ENCODE data around the gene TMED5. TPM values are rescaled to one million over a fixed set of nuclear protein-coding genes. Genes with fewer than 3 reads are reported as not detected.
A peak's percentile ranks its signal among the peaks of the same experiment; 100 is the strongest.

TMED5 gene
- total RNA-seq, 1 experiment from 2014 or later, result 59.2 TPM

GRCh38 chr1:93113127-93113526, 67.1 kb downstream of the TMED5 start:
- H3K27ac ChIP-seq (ENCODE audit: low read length), result no peak overlapping the region
- no peaks in the 10 kb centered on the region for H3K27me3 ChIP-seq (ENCODE audit: low read length)
- H3F3A ChIP-seq (ENCODE audit: low read length, unreplicated experiment), result peaks cover 7% of the 10 kb centered on the region
- intact Hi-C loops (cut with micrococcal nuclease), result no loop called here
- peaks cover 32% of the 10 kb centered on the region for H3K36me3 ChIP-seq (ENCODE audit: low read depth, low read length)
- peaks cover 31% of the 10 kb centered on the region for H3K4me1 ChIP-seq (ENCODE audit: insufficient read depth, low read length)
- no peak overlapping the region for H3K4me3 ChIP-seq (ENCODE audit: low read length)
- H3K9ac ChIP-seq (ENCODE audit: low read length), result no peak overlapping the region
- H4K20me1 ChIP-seq (ENCODE audit: low read length), result peaks cover 18% of the 10 kb centered on the region; the same call in 1 of the 2 replicates
- no peaks in the 10 kb centered on the region for H3K9me3 ChIP-seq (ENCODE audit: low read length)
- H2AFZ ChIP-seq (ENCODE audit: low read length), result no peak overlapping the region
- no peak for TF ChIP-seq CTCF (conservative IDR thresholded peaks at IDR 0.05; ENCODE audit: low read depth, low read length)
- no peak for TF ChIP-seq EZH2phosphoT487 (IDR thresholded peaks at IDR 0.05; ENCODE audit: borderline replicate concordance, low read length)
- TF ChIP-seq EZH2 (IDR thresholded peaks at IDR 0.05; ENCODE audit: low read length, unreplicated experiment), result no peak
- ChIA-PET POLR2A (ENCODE audit: unreplicated experiment) (no interaction called here), CTCF (no interaction called here)
- BruUV-seq (replicated peaks), result no TSS peak
- H3K79me2 ChIP-seq (ENCODE audit: low read length), result peaks cover 55% of the 10 kb centered on the region
- no peak for ATAC-seq
- DNase-seq, result no peak
- H3K9me2 ChIP-seq (replicated peaks; ENCODE audit: low read length), result no peaks in the 10 kb centered on the region
- H3K4me2 ChIP-seq (ENCODE audit: low read length), result no peak overlapping the region

- ChIA-PET CTCF (no interaction called here), POLR2A (ENCODE audit: unreplicated experiment) (no interaction called here)
- H3K27ac ChIP-seq (ENCODE audit: low read length), result no peak overlapping the region
- DNase-seq (peak; percentile 9), ATAC-seq (peak; percentile 28)
- peaks cover 7% of the 10 kb centered on the region for H3F3A ChIP-seq (ENCODE audit: low read length, unreplicated experiment)
- TF ChIP-seq EZH2phosphoT487 (IDR thresholded peaks at IDR 0.05; ENCODE audit: borderline replicate concordance, low read length) (no peak), CTCF (conservative IDR thresholded peaks at IDR 0.05; ENCODE audit: low read depth, low read length) (no peak), EZH2 (IDR thresholded peaks at IDR 0.05; ENCODE audit: low read length, unreplicated experiment) (no peak)
- no peaks in the 10 kb centered on the region for H3K9me3 ChIP-seq (ENCODE audit: low read length)
- H3K36me3 ChIP-seq (ENCODE audit: low read depth, low read length), result peaks cover 30% of the 10 kb centered on the region
- peaks cover 31% of the 10 kb centered on the region for H3K4me1 ChIP-seq (ENCODE audit: insufficient read depth, low read length)
- no peaks in the 10 kb centered on the region for H3K9me2 ChIP-seq (replicated peaks; ENCODE audit: low read length)
- H3K4me3 ChIP-seq (ENCODE audit: low read length), result no peak overlapping the region
- peaks cover 70% of the 10 kb centered on the region for H3K79me2 ChIP-seq (ENCODE audit: low read length)
- no peak overlapping the region for H3K4me2 ChIP-seq (ENCODE audit: low read length)
- BruUV-seq (replicated peaks), result no TSS peak
- no peak overlapping the region for H3K9ac ChIP-seq (ENCODE audit: low read length)
- H2AFZ ChIP-seq (ENCODE audit: low read length), result no peak overlapping the region
- intact Hi-C loops (cut with micrococcal nuclease), result no loop called here
- H4K20me1 ChIP-seq (ENCODE audit: low read length), result peaks cover 18% of the 10 kb centered on the region; the same call in 1 of the 2 replicates
- H3K27me3 ChIP-seq (ENCODE audit: low read length), result no peaks in the 10 kb centered on the region
Observed at GRCh38 chr1:93111561-93111960, 68.7 kb downstream of the TMED5 start.

DNA sequence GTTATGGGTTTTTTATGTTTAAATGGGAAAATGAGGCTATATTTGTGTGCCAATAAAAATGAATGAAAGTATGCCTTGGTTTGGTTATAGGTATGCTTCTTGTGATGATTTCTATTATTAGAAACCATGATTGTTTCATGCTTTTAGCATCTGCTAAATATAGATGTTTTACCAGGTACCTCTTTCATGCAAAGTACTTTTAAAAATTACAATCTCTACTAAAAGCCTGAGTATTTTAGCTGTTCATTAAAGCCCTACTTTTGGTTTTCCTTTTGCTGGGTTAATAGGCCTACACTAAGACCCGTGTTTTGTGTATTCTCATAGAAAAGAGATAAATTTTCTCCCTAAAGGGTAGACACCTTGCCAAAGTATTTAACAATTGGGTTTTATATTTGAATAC, 69.1 kb downstream of the TMED5 start:
- Histone ChIP-seq H3K36me3 (ENCODE audit: low read depth, low read length) (peaks cover 28% of the 10 kb centered on the region), H2AFZ (ENCODE audit: low read length) (no peak overlapping the region), H3K27me3 (ENCODE audit: low read length) (no peaks in the 10 kb centered on the region), H3K79me2 (ENCODE audit: low read length) (peaks cover 75% of the 10 kb centered on the region), H3K4me1 (ENCODE audit: insufficient read depth, low read length) (peaks cover 31% of the 10 kb centered on the region), H3K27ac (ENCODE audit: low read length) (no peak overlapping the region), H3K9ac (ENCODE audit: low read length) (no peak overlapping the region), H3K4me2 (ENCODE audit: low read length) (no peak overlapping the region), H3K9me2 (replicated peaks; ENCODE audit: low read length) (no peaks in the 10 kb centered on the region), H3F3A (ENCODE audit: low read length, unreplicated experiment) (peaks cover 7% of the 10 kb centered on the region), H3K9me3 (ENCODE audit: low read length) (no peaks in the 10 kb centered on the region), H4K20me1 (ENCODE audit: low read length) (peaks cover 18% of the 10 kb centered on the region; the same call in 1 of the 2 replicates), H3K4me3 (ENCODE audit: low read length) (no peak overlapping the region)
- DNase-seq (no peak), ATAC-seq (no peak)
- intact Hi-C loops (cut with micrococcal nuclease), result no loop called here
- CTCF ChIA-PET, result no interaction called here
- no TSS peak for BruUV-seq (replicated peaks)
- TF ChIP-seq CTCF (conservative IDR thresholded peaks at IDR 0.05; ENCODE audit: low read depth, low read length) (no peak), EZH2phosphoT487 (IDR thresholded peaks at IDR 0.05; ENCODE audit: borderline replicate concordance, low read length) (no peak), EZH2 (IDR thresholded peaks at IDR 0.05; ENCODE audit: low read length, unreplicated experiment) (no peak)
- POLR2A ChIA-PET (ENCODE audit: unreplicated experiment), result no interaction called here
